IPS DF 19.7 (cell line): ENCODE results near the gene HOMER3.
"Not testable (repeated sequence)": the region's sequence is repeated elsewhere in the genome, so short reads cannot be mapped to it uniquely, and the experiment has no call there.

Experiments
- DNase-seq: peaks from one replicate; pipeline ENCODE4 v3.0.0-alpha.2; 2013; ENCODE audit warnings: low read depth, low spot score

HOMER3 gene

DNA sequence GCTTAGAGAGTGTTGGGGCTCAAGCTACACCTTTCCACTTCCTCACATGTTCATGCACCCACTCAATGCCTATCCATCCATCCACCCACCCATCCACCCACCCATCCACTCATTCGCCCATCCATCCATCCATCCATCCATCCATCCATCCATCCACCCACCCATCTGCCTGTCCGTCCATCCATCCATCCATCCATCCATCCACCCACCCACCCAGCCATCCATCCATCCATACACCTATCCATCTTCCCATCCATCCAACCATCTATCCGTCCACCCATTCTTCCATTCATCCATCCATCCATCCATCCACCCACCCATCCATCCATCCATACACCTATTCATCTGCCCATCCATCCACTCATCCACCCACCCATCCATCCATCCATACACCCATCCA lies 13.1 kb upstream of the HOMER3 start:
- no peak for DNase-seq

DNA sequence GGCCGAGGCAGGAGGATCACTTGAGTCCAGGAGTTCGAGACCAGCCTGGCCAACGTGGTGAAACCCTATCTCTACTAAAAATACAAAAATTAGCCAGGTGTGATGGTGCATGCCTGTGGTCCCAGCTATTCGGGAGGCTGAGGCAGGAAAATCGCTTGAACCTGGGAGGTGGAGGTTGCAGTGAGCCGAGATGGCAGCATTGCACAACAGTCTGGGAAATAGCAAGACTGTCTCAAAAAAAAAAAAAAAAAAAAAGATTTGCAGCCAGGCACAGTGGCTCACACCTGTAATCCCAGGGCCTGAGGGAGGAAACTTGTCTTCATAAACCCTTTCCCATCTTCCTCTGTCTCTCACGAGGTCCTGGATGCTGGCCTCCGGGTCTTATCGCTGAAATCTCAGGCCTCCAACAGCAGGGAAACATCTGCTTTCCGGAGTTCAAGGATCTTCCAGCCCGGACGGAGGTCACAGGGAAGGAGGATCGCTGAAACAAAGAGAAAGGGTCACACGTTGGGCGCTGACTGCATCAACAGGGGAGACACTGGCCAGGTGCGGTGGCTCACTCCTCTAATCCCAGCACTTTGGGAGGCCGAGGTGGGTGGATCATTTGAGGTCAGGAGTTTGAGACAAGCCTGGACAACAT lies 11.5 kb upstream of the HOMER3 start:
- not testable (repeated sequence) for DNase-seq

DNA sequence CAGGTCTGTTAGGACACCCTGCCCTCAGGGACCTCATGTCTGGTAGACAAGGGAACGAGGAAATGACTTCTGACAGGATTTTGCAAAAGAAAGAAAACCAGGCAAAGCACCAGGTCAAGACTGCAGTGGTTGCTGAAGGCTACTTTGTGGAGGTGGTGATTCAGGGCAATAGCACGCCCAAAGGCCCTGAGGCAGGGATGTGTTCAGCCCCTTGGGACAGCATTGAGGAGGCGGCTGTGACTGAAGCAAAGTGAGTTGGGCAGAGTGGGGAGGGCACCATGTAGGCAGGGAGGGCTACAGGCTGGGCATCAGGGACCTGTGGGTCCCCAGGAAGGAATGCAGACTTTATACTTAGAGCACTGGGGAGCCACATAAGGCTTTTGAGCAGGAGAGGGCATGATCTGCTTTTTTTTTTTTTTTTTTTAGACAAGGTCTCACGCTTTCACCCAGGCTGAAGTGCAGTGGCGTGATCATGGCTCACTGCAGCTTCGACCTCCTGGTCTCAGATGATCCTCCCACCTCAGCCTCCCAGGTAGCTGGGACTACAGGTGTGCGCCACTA lies 10.8 kb upstream of the HOMER3 start:
- DNase-seq, result no peak

DNA sequence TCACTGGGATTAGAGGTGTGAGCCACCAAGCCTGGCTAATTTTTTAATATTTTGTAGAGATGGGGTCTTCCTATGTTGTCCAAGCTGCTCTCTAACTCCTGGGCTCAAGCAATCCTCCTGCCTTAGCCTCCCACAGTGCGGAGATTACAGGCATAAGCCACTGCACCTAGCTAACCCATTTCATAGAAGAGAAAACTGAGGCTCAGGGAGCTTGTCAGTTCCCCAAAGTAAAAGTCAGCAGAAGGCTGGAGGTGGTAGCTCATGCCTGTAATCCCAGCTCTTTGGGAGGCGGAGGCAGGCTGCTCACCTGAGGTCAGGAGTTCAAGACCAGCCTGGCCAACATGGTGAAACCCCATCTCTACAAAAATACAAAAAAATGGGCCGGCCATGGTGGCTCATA lies 8.8 kb upstream of the HOMER3 start:
- no peak for DNase-seq

DNA sequence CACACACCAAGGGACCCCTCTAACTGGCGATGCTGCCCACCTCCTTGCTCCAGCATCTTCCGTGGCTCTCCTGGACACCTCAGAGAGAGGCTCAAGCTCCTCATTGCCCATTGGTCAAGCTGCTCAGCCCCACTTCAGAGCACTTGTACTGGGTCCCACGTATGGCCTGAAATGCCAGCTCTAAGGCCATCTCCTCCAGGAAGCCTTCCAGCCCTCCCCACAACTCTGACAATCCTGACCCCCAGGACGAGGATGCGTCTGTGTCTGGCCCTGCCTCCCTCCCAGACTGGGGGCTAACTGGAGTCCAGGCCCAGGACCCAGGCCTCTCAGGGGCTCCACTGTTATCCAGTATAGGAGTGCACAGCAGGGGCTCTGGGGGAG lies 7.9 kb upstream of the HOMER3 start:
- no peak for DNase-seq

DNA sequence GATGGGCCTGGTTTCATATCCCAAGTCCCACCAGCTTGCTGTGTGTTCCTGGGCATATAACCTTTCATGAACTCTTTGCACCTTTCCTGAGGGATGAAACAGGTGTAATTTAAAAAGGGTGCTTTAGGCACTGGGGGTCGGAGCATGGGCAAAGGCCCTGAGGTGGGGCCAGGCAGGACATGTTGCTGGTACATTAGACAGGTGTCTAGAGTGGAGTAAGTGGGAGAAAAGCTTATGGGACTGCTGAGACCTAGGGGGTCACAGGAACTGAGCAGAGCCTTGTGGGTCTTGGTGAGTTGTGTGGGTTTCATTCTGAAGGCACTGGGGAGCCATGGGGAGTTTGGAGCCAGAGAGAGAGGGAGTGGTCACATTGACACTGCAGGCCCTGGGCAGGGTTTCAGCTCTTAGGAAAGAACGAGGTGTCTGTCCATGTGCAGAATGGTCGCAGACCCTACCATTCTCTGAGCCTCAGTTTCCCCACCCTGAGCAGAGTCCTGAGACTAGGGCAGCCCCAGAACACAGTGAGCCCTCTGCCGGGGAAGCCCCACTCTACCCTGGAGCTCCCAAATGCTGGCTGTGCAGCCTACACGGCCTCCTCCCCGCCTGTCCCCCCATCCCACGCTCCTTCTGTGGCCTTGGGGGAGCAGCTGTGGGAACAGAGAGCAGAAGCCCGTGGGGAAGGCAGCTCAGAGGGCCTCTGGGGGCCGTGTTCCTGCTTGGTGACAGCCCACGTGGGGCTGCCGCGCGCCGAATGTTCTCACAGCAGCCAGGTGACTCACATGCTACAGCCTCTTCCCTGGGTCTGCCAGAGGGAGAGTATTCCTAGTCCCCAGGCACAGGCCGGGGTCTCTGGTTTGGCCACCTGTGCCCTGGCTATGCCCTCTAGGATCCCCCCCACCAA lies 7.3 kb upstream of the HOMER3 start:
- DNase-seq, result no peak

DNA sequence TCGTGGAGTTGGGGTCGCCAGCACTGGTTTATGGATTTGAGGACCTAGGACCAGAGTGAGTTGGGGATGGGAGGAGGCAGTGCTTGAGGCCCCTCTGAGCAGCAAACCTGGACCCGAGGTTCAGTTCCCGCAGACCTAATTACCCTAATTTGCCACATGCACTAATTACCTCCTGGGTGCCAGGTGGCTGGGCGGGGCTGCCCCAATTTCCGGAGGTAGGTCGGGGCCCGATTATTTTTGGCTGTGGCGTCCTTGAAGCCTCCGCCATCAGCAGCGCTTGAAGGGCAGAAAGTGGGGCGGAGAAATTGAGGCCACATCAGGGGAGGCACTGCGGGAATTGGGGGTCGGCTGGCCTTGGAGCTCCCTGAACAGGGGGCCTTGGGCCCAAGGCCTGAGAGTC lies 5.9 kb upstream of the HOMER3 start:
- DNase-seq, result no peak

DNA sequence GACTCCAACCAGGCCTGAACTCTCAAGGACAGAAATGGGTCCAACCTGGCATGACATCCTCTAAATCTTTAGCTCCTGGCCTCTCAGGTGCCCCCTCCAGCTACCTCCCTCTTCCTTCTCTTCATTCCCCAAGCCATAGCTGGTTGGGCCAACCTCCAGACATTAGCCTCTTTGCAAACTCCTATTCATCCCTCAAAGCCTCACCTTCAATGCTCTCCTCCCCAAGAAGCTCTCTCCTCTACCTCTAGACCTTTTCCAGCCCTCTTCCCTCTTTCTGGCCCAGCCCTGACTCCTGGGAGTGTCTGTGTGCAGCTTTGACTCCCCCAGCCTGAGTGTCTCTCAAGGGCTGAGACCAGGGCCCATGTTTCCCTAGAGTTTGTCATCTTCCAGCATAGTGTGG lies 5.3 kb upstream of the HOMER3 start:
- no peak for DNase-seq

DNA sequence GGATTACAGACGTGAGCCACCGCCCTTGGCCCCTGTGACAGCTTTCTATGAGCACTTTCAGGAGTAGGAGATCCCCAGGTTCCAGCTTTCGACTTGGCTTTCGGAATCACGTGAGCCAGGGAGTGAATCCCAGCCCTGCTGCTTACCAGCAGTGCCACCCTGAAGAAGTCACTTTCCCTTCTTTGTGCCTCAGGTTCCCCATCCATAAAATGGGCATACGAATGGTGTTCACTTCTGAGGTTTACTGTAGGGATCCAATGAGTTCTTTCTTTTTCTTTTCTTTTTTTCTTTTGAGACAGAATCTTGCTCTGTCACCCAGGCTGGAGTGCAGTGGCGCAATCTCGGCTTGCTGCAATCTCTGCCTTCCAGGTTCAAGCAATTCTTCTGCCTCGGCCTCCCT lies 4.3 kb upstream of the HOMER3 start:
- no peak for DNase-seq

DNA sequence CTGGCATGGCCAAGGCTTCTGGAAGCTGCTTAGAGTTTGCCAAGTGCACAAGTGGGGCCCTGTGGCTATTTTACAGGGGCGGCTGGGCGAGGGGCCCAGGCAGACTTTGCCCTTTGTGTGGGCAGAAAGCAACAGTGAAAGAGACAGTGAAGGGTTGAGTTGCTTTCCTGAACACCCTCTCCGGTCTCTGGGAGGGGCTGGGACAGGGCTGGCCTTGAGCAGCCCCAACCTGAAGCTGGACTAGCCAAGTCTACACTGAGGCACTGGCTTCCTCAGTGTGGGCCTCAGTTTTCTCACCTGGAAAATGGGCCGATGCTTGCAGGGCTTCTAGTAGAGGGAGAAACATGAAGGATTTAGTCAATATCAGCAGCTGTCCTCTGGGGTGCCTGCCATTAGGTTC lies 2.4 kb upstream of the HOMER3 start:
- DNase-seq, result no peak

DNA sequence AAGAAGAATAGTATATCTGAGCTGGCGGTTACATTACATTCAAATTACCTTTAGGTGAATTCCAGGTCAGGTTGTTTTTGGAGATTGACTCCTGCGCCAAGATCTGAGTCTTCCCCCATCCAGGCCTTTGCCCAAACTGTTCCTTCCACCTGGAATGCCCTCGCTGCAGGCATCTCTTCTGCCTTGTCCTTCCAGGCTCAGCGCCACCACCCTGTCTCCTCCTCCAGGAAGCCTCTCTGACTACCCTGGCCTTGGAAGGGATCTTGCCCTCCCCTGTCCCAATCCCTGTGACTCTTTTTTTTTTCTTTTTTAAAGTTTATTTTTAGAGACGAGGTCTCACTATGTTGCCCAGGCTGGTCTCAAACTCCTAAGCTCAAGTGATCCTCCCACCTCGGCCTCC lies 1.7 kb upstream of the HOMER3 start:
- no peak for DNase-seq

DNA sequence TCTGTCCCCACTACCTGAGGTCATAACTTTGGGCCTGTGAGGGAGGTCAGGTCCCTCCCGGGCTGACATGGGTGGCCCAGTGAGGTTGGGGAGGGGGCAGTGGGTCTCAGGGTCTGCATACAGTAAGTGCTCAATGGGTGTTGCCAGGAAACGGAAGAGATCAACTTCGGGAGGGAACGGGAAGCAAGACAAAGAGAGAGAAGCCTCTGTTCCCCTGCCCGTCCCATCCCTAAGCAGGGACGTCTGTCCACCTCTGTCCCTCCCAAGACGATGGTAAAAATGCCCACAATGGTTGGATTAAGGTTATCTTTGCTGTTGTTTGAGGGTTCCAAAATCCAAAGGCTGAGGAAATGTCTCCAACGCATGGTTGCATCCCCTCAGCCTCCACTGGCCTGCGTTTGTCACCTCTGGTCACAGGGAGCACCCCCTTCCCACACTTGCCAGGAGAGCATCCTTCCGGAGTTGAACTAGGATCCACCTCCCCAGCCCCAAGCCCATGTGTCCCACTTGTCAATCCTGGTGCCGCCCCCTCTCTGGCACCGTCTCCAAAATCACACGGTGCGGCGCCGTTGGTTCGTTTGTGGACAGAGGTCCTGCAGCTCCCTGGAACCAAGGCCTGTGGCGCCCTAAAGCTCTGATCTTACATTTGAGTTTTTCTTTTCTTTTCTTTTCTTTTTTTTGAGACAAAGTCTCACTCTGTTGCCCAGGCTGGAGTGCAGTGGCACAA lies 774 bp upstream of the HOMER3 start:
- DNase-seq, result no peak

DNA sequence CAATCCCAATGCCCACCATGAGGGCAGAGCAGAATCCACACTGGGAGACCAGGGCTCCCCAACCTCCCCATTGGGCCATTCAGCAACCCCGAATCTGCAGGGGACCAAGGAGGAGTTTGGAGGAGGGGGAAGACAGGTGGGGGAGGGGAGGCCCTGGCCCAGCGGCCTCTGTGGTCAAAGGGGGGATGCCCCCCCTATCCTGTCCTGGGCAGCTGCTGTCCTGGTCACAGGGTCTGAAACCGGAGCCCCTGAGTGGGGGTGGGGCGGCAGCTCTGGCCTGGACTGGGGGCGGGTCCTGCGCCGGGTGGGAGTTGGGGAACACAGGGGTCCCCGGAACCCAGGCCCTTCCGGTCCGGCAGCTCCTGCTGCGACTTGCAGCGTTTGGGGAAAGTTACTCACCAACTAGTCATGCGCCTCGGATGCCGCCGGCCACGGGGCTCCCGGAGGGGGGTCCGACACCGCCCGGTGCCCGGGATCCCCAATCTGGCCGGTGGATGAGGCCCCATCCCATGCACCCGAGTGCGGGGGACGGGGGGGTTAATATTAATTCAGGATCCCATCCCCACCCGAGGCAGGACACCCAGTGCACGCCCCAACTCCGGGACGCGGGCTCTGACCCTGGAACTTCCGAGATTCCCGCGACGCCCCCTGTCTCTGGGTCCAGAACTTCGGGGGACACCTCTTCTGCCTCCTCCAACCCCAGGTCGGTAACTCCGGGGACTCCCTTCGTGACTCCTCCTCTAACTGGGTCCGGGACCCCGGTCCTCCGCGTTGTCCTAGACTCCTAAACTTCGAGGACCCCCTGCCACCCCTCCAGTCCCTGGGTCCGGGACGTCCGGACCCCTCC lies 872 bp downstream of the HOMER3 start:
- DNase-seq, result no peak

DNA sequence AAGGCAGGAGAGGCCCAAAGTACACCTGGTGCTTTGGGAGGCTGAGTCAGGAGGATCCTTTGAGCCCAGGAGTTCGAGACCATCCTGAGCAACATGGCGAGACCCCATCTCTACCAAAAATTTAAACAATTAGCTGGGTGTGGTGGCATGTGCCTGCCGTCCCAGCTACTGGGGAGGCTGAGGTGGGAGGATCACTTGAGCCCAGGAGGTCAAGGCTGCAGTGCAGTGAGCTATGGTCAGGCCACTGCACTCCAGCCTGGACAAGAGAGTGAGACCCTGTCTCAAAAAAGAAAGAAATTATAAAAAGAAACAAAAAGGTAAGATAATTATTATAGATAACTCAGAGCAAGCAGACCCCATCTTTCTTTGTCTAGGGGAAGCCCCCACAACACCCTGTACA lies 1.9 kb downstream of the HOMER3 start:
- no peak for DNase-seq

DNA sequence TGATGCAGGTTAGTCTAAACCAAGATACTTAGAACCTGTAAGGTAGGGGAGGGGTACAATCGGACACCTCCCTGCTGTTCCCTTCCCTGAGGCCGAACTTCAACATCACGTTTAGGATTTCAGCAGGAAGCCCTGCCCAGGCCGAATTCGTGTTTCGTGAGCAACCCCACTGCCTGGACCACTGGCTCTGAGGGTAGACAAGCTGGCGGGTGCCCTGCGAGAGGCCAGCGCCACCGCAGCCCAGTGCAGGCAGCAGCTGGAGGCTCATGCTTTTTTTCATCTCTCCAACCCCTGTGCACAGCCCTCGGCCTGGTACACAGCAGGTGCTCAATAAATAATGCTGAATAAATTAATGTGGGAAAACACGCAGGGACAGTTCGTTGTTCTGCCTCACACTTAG lies 7.7 kb downstream of the HOMER3 start:
- DNase-seq, result no peak

DNA sequence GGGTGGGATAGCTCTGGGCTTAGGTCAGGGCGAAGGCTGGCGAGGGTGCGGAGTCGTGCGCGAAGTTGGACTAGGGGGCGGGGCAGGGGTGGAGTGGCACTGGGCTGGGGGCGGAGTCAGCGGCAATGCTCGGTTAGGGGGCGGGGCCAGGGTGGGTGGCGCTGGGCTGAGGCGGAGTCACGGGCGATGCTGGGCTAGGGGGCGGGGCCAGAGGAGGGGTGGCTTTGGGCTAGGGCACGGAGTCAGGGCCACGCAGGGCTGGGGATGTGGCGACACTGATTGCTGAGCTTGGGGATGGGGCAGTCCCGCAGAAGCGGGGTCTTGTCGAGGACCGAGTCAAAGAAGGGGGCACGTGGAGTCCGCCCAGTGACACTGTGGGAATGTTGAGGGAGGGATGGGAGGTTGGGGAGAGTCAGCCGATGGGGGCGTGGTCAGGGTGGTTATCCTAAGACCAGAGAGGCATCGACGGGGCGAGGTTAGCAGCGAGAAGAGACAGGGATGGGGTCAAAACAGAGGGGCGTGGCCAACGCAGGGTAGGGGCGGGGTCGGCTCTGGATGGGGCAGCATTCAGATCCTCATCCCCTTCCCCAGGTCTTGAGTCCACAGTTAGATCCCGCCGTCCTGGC lies 8.7 kb downstream of the HOMER3 start:
- peak; percentile 77 for DNase-seq

DNA sequence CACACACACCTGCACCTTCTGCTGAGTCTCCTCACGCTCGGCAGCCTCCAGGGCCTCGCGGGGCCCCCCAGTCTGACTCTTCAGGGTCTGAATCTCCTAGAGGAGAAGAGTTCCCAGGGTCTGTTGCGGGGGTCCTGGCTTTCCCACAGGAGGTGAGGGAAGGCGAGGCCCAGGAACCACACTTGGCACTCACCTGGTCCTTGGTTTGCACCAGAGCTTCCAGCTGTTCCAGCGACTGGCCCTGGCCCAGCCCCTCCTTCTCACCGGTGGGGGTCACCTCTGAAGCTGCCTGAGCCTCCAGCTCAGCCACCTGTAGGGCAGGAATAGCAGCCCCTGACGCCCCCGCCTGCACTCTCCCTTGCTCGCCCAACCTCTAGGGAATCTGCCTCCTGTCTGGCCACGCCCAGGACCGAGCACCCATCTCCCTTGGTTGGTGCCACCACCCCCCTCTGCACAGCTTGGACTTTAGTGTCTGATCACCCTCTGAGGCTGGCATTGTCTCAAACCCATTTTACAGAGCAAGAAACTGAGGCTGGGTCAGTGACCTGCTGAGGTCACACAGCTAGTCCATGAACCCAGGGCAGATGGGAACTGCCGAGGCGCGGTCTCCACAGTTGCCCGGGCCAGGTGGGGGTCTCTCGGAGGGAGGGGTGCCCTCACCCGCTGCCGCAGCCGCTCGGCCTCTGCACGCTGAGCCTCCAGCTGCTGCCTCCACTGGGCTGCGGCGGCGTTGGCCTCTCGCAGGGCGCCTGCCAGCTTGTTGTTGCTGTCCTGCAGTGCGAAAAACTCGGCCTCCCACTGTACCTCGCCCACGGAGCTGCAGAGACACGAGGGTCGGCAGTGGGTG lies 9.5 kb downstream of the HOMER3 start:
- no peak for DNase-seq

DNA sequence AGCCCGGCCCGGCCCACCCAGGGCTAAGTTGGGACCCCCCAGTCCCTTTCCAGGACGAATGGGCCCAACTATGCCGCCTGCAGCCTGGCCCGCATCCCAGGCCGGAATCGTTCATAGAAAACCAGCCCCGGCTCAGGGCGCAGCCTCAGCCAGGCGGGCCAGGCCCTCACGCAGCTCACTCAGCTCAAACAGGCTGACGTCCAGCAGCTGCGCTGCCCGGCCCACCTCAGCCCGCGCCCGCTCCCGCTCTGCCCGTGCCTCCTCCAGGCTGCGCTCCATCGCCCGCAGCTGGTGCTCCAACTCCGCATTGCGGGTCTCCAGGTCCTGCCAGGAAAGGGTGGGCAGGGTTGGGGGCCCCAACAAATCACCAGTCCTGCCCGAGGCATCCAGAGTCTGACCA lies 11.7 kb downstream of the HOMER3 start:
- no peak for DNase-seq

DNA sequence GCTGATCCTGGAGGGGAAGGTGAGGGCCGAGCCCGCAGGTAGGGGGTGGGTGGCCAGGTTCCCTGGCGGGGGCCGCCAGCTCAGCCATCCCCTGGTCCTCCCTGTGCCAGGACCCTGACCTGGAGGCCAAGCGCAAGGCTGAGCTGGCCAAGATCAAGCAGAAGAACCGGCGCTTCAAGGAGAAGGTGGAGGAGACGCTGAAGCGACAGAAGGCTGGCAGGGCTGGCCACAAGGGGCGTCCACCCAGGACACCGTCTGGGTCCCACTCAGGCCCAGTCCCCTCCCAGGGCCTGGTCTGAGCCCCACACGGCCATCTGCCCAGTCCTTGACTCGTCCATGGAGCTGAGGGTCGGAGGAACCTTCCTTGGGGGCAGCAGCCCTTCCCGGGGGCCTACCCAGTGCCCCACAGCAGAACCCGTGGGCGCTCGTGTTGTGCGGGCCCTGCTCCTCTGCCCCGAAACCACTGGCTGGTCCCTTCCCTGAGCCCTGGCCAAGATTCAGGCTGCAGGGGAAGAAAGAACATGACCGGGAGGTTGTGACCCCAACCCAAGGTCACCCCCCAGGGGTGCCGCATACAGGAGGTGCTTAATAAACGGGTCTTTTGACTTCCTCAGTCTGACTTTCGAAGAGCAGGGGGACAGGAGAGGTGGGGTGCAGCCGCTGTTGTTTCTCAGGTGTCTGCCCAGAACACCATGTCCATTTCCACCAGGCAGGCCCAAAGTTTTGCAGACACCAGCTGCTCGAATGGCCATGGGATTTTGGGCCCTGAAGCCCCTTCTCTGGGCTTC lies 12.8 kb downstream of the HOMER3 start:
- no peak for DNase-seq
